Colonic mucosa (tissue), 4 donors: Measurements from ENCODE around the gene WNK1. TPM values are rescaled to one million over a fixed set of nuclear protein-coding genes. Genes with fewer than 3 reads are reported as not detected.

Experiments used
- DNase-seq: peaks from one replicate; pipeline ENCODE4 v3.0.0-alpha.2; 2020
- H3K27ac ChIP-seq: fragments of 200-600 bp; one replicate; pipeline ENCODE4 v1.8.0; 2021
- H3K27me3 ChIP-seq: fragments of 200-600 bp; one replicate; pipeline ENCODE4 v1.8.0; 2021
- H3K36me3 ChIP-seq: fragments of 200-600 bp; one replicate; pipeline ENCODE4 v1.8.0; 2021
- H3K4me1 ChIP-seq: fragments of 200-600 bp; one replicate; pipeline ENCODE4 v1.8.0; 2021; ENCODE audit warnings: mild to moderate bottlenecking
- H3K4me3 ChIP-seq: fragments of 200-600 bp; one replicate; pipeline ENCODE4 v1.8.0; 2021
- H3K9ac ChIP-seq, 2 donors: one replicate each; pipeline ENCODE4 v1.7.0; 2013; ENCODE audit warnings: control low read depth in 2 of 2, low read depth in 2 of 2, low read length in 2 of 2
- H3K9me3 ChIP-seq: fragments of 200-600 bp; one replicate; pipeline ENCODE4 v1.8.0; 2021
- intact Hi-C: fragments of 100-400 bp; cut with DNase I; formaldehyde crosslinking; loops from one replicate; pipeline ENCODE4 v1.14.1; 2022
- total RNA-seq, 2 donors: library from RNA; stranded (reverse); fragmentation: NEBNext Ultra II Directional in 1 of 2; extraction: Animal tissue kit (Norgen Biotek cat#: 25700) in 1 of 2; gene quantifications; one replicate each; pipeline ENCODE4 v1.2.1, GENCODE V29; 2021
- TF ChIP-seq, protein P1 (sequence below): fragments of 200-600 bp; IDR thresholded peaks from one replicate; pipeline ENCODE4 v1.8.0; 2022; ENCODE audit warnings: antibody characterized with exemption, mild to moderate bottlenecking
- donor health status: healthy.
- donor health status: DM: no; HTN: no; CAD: no.
- donor health status: DM: no; HTN: no; CAD: no.

Gene WNK1
- total RNA-seq, 2 donors from 2014 or later: 81.8 to 85.8 TPM

- no peaks in the 10 kb centered on the region for H3K27me3 ChIP-seq
- peaks cover 10% of the 10 kb centered on the region for H3K36me3 ChIP-seq
- H3K4me1 ChIP-seq: no peaks in the 10 kb centered on the region
- DNase-seq: no peak
- TF ChIP-seq, protein P1, sequence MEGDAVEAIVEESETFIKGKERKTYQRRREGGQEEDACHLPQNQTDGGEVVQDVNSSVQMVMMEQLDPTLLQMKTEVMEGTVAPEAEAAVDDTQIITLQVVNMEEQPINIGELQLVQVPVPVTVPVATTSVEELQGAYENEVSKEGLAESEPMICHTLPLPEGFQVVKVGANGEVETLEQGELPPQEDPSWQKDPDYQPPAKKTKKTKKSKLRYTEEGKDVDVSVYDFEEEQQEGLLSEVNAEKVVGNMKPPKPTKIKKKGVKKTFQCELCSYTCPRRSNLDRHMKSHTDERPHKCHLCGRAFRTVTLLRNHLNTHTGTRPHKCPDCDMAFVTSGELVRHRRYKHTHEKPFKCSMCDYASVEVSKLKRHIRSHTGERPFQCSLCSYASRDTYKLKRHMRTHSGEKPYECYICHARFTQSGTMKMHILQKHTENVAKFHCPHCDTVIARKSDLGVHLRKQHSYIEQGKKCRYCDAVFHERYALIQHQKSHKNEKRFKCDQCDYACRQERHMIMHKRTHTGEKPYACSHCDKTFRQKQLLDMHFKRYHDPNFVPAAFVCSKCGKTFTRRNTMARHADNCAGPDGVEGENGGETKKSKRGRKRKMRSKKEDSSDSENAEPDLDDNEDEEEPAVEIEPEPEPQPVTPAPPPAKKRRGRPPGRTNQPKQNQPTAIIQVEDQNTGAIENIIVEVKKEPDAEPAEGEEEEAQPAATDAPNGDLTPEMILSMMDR: no peak
- no peaks in the 10 kb centered on the region for H3K9me3 ChIP-seq
- H3K4me3 ChIP-seq: no peak overlapping the region
- intact Hi-C loops: no loop called here
- no peak overlapping the region for H3K27ac ChIP-seq
- no peak overlapping the region for H3K9ac ChIP-seq
Measured at GRCh38 chr12:916712-917445, 164.5 kb downstream of the WNK1 start.

DNA sequence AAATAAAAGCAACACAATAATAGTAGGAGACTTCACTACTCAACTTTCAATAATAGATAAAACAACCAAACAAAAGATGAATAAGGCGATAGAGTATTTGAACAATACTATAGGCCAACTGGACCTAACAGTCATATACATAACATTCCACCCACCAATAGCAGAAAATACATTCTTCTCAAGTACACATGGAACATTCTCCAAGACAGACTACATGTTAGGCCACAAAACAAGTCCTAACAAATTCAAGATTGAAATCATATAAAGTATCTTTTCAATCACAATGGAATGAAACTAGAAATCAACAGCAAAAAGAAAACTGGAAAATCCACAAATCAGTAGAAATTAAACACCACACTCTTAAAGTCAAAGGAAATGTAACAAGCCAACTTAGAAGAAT lies 168.3 kb downstream of the WNK1 start:
- H3K9ac ChIP-seq: no peak overlapping the region
- intact Hi-C loops: no loop called here
- no peak overlapping the region for H3K4me3 ChIP-seq
- H3K27ac ChIP-seq: no peak overlapping the region
- no peaks in the 10 kb centered on the region for H3K4me1 ChIP-seq
- no peaks in the 10 kb centered on the region for H3K9me3 ChIP-seq
- TF ChIP-seq, protein P1: no peak
- no peaks in the 10 kb centered on the region for H3K27me3 ChIP-seq
- H3K36me3 ChIP-seq: no peaks in the 10 kb centered on the region
- DNase-seq: no peak

GRCh38 chr12:922285-922684 lies 169.9 kb downstream of the WNK1 start:
- H3K9me3 ChIP-seq: no peaks in the 10 kb centered on the region
- no peak overlapping the region for H3K9ac ChIP-seq
- no peak overlapping the region for H3K27ac ChIP-seq
- DNase-seq: no peak
- H3K27me3 ChIP-seq: no peaks in the 10 kb centered on the region
- intact Hi-C loops: no loop called here
- peaks cover 6% of the 10 kb centered on the region for H3K36me3 ChIP-seq
- no peak overlapping the region for H3K4me3 ChIP-seq
- TF ChIP-seq, protein P1: no peak
- no peaks in the 10 kb centered on the region for H3K4me1 ChIP-seq

- no peak for DNase-seq
- TF ChIP-seq, protein P1: no peak
- Histone ChIP-seq H3K9ac (no peak overlapping the region), H3K36me3 (peaks cover 6% of the 10 kb centered on the region), H3K27ac (no peak overlapping the region), H3K4me3 (no peak overlapping the region), H3K9me3 (no peaks in the 10 kb centered on the region), H3K4me1 (no peaks in the 10 kb centered on the region), H3K27me3 (no peaks in the 10 kb centered on the region)
- intact Hi-C loops: no loop called here
Measured at GRCh38 chr12:926641-927040, 174.3 kb downstream of the WNK1 start.

DNA sequence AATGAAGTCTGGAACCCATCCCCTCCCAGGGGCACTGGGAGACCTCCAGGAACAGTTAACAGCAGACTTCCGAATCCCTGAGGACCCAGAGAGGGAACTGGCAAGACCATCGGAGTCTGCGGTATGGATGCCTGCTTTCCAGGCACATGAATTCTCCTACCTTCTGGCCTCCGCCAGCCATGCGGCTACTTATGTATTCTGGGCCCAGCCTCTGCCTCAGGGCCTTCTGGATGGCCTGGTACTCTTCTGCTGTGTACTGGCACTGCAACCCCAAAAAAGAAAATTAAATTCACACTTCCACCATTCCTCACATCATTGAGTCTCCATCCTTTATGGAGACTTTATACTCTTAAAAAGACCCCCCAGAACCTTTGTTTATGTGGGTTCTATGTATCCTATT lies 178.7 kb downstream of the WNK1 start:
- intact Hi-C loops: no loop called here
- peaks cover 6% of the 10 kb centered on the region for H3K36me3 ChIP-seq

More for the DNA sequence above, 178.7 kb downstream of the WNK1 start:
- no peaks in the 10 kb centered on the region for H3K27me3 ChIP-seq
- H3K9ac ChIP-seq: no peak overlapping the region
- no peak overlapping the region for H3K27ac ChIP-seq
- TF ChIP-seq, protein P1: no peak
- H3K9me3 ChIP-seq: no peaks in the 10 kb centered on the region
- H3K4me3 ChIP-seq: no peak overlapping the region
- no peaks in the 10 kb centered on the region for H3K4me1 ChIP-seq
- DNase-seq: no peak
